ENCODE data around the gene OR2M4.
"Not testable (repeated sequence)": the region's sequence is repeated elsewhere in the genome, so short reads cannot be mapped to it uniquely, and the experiment has no call there.

Gene OR2M4

DNA sequence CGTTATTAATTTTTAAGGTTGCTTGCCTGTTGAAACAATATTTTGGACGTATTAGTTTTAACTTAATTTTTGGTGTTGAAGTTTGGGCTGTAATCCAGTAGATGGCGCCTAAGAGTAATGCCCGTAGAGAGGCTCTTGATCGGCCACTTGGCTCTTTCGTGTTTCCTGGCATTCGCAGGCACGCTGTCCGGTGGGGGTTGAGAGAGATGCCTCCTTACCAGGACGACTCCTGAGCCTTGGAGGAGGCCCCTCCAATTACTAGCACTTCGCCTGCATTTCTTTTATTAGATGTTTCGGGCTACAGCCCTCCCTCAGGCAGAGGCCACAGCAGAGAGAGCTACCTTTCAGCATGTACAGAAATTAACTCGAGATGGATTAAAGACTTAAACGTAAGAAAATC lies 12.0 kb downstream of the OR2M4 start:
- TF ChIP-seq, protein P1, sequence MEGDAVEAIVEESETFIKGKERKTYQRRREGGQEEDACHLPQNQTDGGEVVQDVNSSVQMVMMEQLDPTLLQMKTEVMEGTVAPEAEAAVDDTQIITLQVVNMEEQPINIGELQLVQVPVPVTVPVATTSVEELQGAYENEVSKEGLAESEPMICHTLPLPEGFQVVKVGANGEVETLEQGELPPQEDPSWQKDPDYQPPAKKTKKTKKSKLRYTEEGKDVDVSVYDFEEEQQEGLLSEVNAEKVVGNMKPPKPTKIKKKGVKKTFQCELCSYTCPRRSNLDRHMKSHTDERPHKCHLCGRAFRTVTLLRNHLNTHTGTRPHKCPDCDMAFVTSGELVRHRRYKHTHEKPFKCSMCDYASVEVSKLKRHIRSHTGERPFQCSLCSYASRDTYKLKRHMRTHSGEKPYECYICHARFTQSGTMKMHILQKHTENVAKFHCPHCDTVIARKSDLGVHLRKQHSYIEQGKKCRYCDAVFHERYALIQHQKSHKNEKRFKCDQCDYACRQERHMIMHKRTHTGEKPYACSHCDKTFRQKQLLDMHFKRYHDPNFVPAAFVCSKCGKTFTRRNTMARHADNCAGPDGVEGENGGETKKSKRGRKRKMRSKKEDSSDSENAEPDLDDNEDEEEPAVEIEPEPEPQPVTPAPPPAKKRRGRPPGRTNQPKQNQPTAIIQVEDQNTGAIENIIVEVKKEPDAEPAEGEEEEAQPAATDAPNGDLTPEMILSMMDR (IDR thresholded peaks at IDR 0.05): no peak
- no peaks in the 10 kb centered on the region for H3K4me1 ChIP-seq
- H2AFZ ChIP-seq: no peak overlapping the region
- no peaks in the 10 kb centered on the region for H3K27me3 ChIP-seq (ENCODE audit: control insufficient read depth, insufficient read depth, low read length)
- no peak overlapping the region for H3K9ac ChIP-seq
- H3K36me3 ChIP-seq (ENCODE audit: control insufficient read depth, insufficient read depth, low read length): no peaks in the 10 kb centered on the region
- no peak overlapping the region for H3K4me2 ChIP-seq (ENCODE audit: low read length)
- H3K27ac ChIP-seq: no peak overlapping the region
- H3K79me2 ChIP-seq: no peaks in the 10 kb centered on the region
- no peaks in the 10 kb centered on the region for H3K9me3 ChIP-seq (ENCODE audit: control insufficient read depth, low read length)
- H3K4me3 ChIP-seq (ENCODE audit: low read depth, low read length): no peak overlapping the region

- not testable (repeated sequence) for H3K79me2 ChIP-seq; H3K4me1 ChIP-seq; H3K36me3 ChIP-seq (ENCODE audit: control insufficient read depth, insufficient read depth, low read length); H3K4me2 ChIP-seq (ENCODE audit: low read length); H3K9me3 ChIP-seq (ENCODE audit: control insufficient read depth, low read length); H3K27me3 ChIP-seq (ENCODE audit: control insufficient read depth, insufficient read depth, low read length); H3K27ac ChIP-seq; H3K4me3 ChIP-seq (ENCODE audit: low read depth, low read length); H3K9ac ChIP-seq; H2AFZ ChIP-seq
Observed at GRCh38 chr1:248259309-248259708, 28.1 kb downstream of the OR2M4 start.

DNA sequence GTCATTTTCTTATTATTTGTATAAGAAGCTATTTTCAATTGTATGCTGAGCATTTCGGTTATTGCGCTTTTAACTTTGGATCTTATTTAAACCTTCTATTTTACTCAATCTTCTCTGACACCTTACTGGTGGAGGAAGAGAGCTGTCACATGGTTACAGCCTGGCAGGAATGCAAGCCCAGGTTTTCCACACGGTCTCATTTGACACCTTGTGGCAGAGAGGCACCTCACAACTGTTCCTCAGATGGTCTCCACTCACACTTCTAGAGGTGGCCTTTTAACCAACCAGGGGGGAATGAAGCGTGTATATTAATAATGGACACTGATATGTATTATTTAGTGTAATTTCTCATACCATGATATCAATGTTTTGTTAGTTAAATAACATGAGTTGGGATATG lies 37.0 kb downstream of the OR2M4 start:
- TF ChIP-seq, protein P1 (IDR thresholded peaks at IDR 0.05): no peak
- H2AFZ ChIP-seq: no peak overlapping the region
- no peak overlapping the region for H3K9ac ChIP-seq
- no peaks in the 10 kb centered on the region for H3K79me2 ChIP-seq
- no peaks in the 10 kb centered on the region for H3K9me3 ChIP-seq (ENCODE audit: control insufficient read depth, low read length)
- H3K36me3 ChIP-seq (ENCODE audit: control insufficient read depth, insufficient read depth, low read length): no peaks in the 10 kb centered on the region
- no peak overlapping the region for H3K4me3 ChIP-seq (ENCODE audit: low read depth, low read length)
- no peak overlapping the region for H3K27ac ChIP-seq
- no peak overlapping the region for H3K4me2 ChIP-seq (ENCODE audit: low read length)
- H3K27me3 ChIP-seq (ENCODE audit: control insufficient read depth, insufficient read depth, low read length): no peaks in the 10 kb centered on the region
- H3K4me1 ChIP-seq: no peaks in the 10 kb centered on the region

DNA sequence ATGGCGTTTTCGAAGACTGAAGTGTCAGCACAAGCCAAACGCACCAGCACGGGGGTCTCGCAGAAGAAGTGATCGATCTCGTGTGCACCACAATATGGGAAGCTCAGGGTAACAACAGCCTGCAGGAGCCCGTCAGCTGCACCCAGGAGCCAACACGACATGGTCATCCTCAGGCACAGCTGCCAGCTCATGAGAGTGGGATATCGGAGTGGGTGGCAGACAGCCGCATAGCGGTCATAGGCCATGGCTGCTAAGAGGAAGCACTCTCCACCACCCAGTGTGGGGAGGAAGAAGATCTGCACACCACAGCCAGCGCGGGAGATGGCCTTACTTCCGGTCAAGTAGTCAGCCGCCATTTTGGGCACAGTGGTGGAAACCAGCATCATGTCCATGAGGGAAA lies 42.0 kb downstream of the OR2M4 start:
- H2AFZ ChIP-seq; H3K9me3 ChIP-seq (ENCODE audit: control insufficient read depth, low read length); H3K9ac ChIP-seq; H3K4me3 ChIP-seq (ENCODE audit: low read depth, low read length); H3K4me1 ChIP-seq; H3K36me3 ChIP-seq (ENCODE audit: control insufficient read depth, insufficient read depth, low read length); H3K79me2 ChIP-seq; H3K27me3 ChIP-seq (ENCODE audit: control insufficient read depth, insufficient read depth, low read length); H3K4me2 ChIP-seq (ENCODE audit: low read length); H3K27ac ChIP-seq: not testable (repeated sequence)

DNA sequence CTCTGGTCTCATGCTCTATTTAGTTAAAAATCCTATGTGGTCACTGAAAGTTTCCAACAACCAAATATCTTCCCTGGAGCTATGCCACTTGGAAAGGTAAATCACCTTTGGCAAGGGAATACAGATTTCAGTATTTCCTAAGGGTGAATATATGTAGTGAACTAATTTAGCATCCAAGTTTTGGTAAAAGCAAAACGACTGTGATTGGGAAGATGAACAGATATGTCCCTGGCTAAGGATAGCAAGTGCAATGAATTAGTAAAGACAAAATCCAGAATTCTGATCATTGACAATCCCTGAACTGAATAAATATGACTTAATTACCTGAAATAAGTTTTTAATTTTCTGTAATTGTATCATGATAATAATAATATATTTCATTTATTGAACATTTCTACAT lies 46.7 kb downstream of the OR2M4 start, which contains the start of gene OR2T33:
OR2T33 (minus strand) TSS at position 101 of the 400 bp plus-strand sequence. CDS start 4,162 bp downstream, outside the sequence.
- TF ChIP-seq, protein P1 (IDR thresholded peaks at IDR 0.05): no peak
- Histone ChIP-seq H2AFZ (no peak within 1 kb of the TSS), H3K9ac (no peak within 1 kb of the TSS), H3K36me3 (ENCODE audit: control insufficient read depth, insufficient read depth, low read length) (no peaks in the 10 kb centered on the region), H3K27ac (no peak within 1 kb of the TSS), H3K4me1 (no peaks in the 10 kb centered on the region), H3K27me3 (ENCODE audit: control insufficient read depth, insufficient read depth, low read length) (no peaks in the 10 kb centered on the region), H3K9me3 (ENCODE audit: control insufficient read depth, low read length) (no peaks in the 10 kb centered on the region), H3K4me2 (ENCODE audit: low read length) (no peak within 1 kb of the TSS), H3K79me2 (no peaks in the 10 kb centered on the region), H3K4me3 (ENCODE audit: low read depth, low read length) (no peak within 1 kb of the TSS)

DNA sequence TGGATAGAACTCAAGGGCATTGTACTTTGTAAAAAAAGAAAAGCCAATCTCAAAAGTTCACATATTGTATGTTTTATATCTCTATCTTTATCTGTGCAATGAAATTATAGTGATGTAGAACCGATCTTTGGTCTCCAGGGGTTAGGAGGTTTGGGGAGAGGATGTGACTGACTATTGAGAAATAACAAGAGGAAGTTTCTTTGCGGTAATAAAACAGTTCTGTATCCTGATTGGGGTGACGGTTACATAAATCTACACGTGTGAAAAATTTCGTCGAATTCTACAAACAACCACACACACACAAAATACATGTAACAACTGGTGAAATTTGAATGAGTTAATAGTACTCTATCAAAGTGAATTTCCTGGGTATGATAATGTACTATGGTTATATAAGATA lies 57.2 kb downstream of the OR2M4 start:
- H3K9me3 ChIP-seq (ENCODE audit: control insufficient read depth, low read length): no peaks in the 10 kb centered on the region

More for the DNA sequence above, 57.2 kb downstream of the OR2M4 start:
- H3K27ac ChIP-seq: no peak overlapping the region
- H2AFZ ChIP-seq: no peak overlapping the region
- H3K4me2 ChIP-seq (ENCODE audit: low read length): no peak overlapping the region
- H3K4me1 ChIP-seq: no peaks in the 10 kb centered on the region
- no peak overlapping the region for H3K9ac ChIP-seq
- no peaks in the 10 kb centered on the region for H3K36me3 ChIP-seq (ENCODE audit: control insufficient read depth, insufficient read depth, low read length)
- no peaks in the 10 kb centered on the region for H3K27me3 ChIP-seq (ENCODE audit: control insufficient read depth, insufficient read depth, low read length)
- no peaks in the 10 kb centered on the region for H3K79me2 ChIP-seq
- TF ChIP-seq, protein P1 (IDR thresholded peaks at IDR 0.05): no peak
- no peak overlapping the region for H3K4me3 ChIP-seq (ENCODE audit: low read depth, low read length)

Data from parathyroid adenoma (tissue), 2 donors.